ENCODE data around the gene GPATCH4.
A peak's percentile ranks its signal among the peaks of the same experiment; 100 is the strongest.
"Not testable (repeated sequence)": the region's sequence is repeated elsewhere in the genome, so short reads cannot be mapped to it uniquely, and the experiment has no call there.

GPATCH4 gene

DNA sequence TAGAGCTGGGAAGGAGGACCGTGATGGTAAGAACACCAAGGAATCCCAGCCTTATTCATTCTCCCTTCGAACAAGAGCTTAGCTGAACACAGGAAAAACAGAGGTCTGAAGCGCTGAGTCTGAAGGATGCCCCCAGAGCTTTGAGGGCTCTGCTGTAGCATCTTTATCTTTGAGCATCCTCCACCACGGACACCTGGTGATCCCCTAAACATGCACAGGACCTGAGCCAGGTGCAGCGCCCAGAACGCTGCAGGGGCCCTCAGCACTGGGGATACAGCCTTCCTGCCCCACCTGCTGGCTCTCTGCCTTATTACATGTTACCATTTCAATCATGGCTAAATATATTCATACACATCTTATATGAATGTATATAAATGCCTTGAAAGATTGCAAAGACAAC lies 7.7 kb upstream of the GPATCH4 start:
- Histone ChIP-seq H3K4me1 (ENCODE audit: control insufficient read depth, insufficient read depth, low read length) (no peaks in the 10 kb centered on the region), H3K27me3 (ENCODE audit: control insufficient read depth, insufficient read depth, low read length) (no peaks in the 10 kb centered on the region), H3K4me3 (ENCODE audit: low read depth, low read length) (no peak overlapping the region), H3K9ac (ENCODE audit: low read depth, low read length) (no peak overlapping the region), H3K27ac (ENCODE audit: low read depth, low read length) (no peak overlapping the region), H3K36me3 (ENCODE audit: control insufficient read depth, insufficient read depth, low read length) (no peaks in the 10 kb centered on the region), H3K9me3 (ENCODE audit: control insufficient read depth, insufficient read depth, low read length) (no peaks in the 10 kb centered on the region)

DNA sequence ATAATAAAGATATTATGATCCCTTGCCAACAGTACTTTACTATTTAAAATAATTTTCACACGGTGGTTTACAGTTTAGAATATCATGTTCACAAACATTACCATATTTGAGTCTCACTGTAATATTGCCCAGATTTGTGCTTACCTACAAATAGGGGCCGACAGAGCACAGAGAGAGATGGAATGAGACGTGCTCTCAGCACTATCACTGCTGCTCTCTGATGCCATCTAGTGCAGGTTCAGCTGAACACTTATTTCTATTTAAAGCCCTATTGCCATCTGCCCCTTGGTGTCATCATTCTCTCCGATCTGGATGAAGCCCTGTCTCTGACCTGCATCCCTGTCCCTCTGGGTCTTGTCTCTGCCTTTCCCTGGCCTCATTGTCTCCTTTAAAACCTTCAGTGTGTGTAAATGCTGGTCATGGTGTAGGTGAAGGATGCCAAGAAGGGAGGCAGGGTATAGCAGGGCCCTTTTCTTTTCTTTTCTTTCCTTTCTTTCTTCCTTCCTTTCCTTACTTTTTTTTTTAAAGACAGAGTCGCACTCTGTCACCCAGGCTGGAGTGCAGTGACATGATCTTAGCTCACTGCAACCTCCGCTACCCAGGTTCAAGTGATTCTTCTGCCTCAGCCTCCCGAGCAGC lies 6.9 kb upstream of the GPATCH4 start:
- no peaks in the 10 kb centered on the region for H3K27me3 ChIP-seq (ENCODE audit: control insufficient read depth, insufficient read depth, low read length)
- H3K4me1 ChIP-seq (ENCODE audit: control insufficient read depth, insufficient read depth, low read length): no peaks in the 10 kb centered on the region
- H3K4me3 ChIP-seq (ENCODE audit: low read depth, low read length): no peak overlapping the region
- no peaks in the 10 kb centered on the region for H3K9me3 ChIP-seq (ENCODE audit: control insufficient read depth, insufficient read depth, low read length)
- no peak overlapping the region for H3K9ac ChIP-seq (ENCODE audit: low read depth, low read length)
- no peaks in the 10 kb centered on the region for H3K36me3 ChIP-seq (ENCODE audit: control insufficient read depth, insufficient read depth, low read length)
- H3K27ac ChIP-seq (ENCODE audit: low read depth, low read length): no peak overlapping the region

DNA sequence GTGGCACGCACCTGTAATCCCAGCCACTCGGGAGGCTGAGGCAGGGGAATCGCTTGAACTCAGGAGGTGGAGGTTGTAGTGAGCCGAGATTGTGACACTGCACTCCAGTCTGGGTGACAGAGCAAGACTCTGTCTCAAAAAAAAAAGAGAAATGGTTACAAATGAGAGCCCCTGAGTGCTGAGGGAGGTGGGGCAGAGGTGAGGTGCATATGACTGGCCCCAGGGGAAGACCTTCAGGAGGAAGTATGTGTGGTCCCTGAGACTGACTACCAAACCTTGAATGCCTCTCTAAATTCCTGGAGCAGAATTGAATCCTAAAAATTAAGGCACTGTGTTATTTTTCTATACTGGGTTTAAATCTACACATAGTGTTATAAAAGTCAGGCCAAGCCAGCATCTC lies 6.1 kb upstream of the GPATCH4 start:
- H3K4me3 ChIP-seq (ENCODE audit: low read depth, low read length); H3K36me3 ChIP-seq (ENCODE audit: control insufficient read depth, insufficient read depth, low read length); H3K27ac ChIP-seq (ENCODE audit: low read depth, low read length); H3K4me1 ChIP-seq (ENCODE audit: control insufficient read depth, insufficient read depth, low read length); H3K9ac ChIP-seq (ENCODE audit: low read depth, low read length); H3K9me3 ChIP-seq (ENCODE audit: control insufficient read depth, insufficient read depth, low read length); H3K27me3 ChIP-seq (ENCODE audit: control insufficient read depth, insufficient read depth, low read length): not testable (repeated sequence)

DNA sequence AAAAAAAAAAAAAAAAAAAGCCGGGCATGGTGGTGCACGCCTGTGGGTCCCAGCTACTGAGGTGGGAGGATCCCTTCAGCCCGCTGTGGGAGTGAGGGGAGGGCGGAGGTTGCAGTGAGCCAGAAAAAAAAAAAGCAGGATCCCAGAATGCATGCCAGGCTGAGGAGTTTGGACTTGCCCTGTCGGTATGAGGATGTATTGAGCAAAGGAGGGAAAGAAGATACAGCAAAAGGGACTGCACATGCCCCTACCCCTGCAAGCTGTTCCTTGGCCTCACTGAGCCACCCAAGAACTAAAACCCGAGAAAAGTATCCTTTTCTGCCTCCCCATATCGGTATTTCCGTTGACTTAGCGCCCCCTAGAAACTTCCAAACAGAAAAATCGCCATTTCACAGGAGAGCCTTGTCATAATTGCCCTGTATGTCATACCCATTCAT lies 1.3 kb upstream of the GPATCH4 start:
- Histone ChIP-seq H3K27me3 (ENCODE audit: control insufficient read depth, insufficient read depth, low read length) (no peaks in the 10 kb centered on the region), H3K27ac (ENCODE audit: low read depth, low read length) (no peak overlapping the region), H3K4me3 (ENCODE audit: low read depth, low read length) (0 out of 2 replicates have a peak overlapping the region, but pooled peaks have one; percentile 3), H3K9me3 (ENCODE audit: control insufficient read depth, insufficient read depth, low read length) (no peaks in the 10 kb centered on the region), H3K4me1 (ENCODE audit: control insufficient read depth, insufficient read depth, low read length) (peaks cover 4% of the 10 kb centered on the region; the same call in 1 of the 2 replicates), H3K36me3 (ENCODE audit: control insufficient read depth, insufficient read depth, low read length) (peaks cover 23% of the 10 kb centered on the region), H3K9ac (ENCODE audit: low read depth, low read length) (no peak overlapping the region)

DNA sequence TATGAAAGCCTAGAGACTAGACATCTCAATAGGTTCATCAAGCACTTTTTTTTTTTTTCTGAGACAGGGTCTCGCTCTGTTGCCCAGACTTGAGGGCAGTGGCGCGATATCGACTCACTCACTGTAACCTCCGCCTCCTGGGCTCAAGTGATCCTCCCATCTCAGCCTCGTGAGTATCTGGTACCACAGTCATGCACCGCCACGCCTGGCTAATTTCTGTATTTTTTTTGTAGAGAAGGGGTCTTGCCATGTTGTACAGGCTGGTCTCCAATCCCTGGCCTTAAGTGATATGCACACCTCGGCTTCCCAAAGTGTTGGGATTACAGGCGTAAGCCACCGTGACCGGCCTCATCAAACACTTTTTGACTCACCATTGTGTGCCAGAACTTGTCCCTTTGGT lies 613 bp upstream of the GPATCH4 start:
- H3K36me3 ChIP-seq (ENCODE audit: control insufficient read depth, insufficient read depth, low read length): peaks cover 29% of the 10 kb centered on the region
- H3K27ac ChIP-seq (ENCODE audit: low read depth, low read length): peak overlapping the region; percentile 89
- peaks cover 4% of the 10 kb centered on the region; the same call in 1 of the 2 replicates for H3K4me1 ChIP-seq (ENCODE audit: control insufficient read depth, insufficient read depth, low read length)
- H3K9ac ChIP-seq (ENCODE audit: low read depth, low read length): no peak overlapping the region
- no peaks in the 10 kb centered on the region for H3K27me3 ChIP-seq (ENCODE audit: control insufficient read depth, insufficient read depth, low read length)
- H3K4me3 ChIP-seq (ENCODE audit: low read depth, low read length): peak overlapping the region; percentile 90
- H3K9me3 ChIP-seq (ENCODE audit: control insufficient read depth, insufficient read depth, low read length): no peaks in the 10 kb centered on the region

DNA sequence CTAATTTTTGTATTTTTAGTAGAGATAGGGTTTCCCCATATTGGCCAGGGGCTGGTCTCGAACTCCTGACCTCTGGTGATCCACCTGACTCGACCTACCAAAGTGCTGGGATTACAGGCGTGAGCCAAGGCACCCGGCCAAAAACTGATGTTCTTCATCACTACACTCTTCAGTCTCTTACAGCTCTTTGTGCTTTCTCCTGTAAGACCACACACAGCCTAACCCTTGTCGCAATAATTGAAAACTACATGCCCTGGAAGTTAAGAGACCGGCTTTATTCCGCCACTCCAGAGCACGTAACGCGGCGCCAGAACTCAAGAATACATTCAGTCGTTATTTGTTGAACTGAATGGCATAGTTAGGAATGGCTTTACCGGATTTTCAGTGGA lies 552 bp downstream of the GPATCH4 start:
- Histone ChIP-seq H3K9ac (ENCODE audit: low read depth, low read length) (peak overlapping the region; percentile 87), H3K4me3 (ENCODE audit: low read depth, low read length) (peak overlapping the region; percentile 90)

GRCh38 chr1:156599811-156600210 lies 1.5 kb downstream of the GPATCH4 start:
- Histone ChIP-seq H3K4me1 (ENCODE audit: control insufficient read depth, insufficient read depth, low read length) (peaks cover 4% of the 10 kb centered on the region; the same call in 1 of the 2 replicates), H3K27me3 (ENCODE audit: control insufficient read depth, insufficient read depth, low read length) (no peaks in the 10 kb centered on the region), H3K27ac (ENCODE audit: low read depth, low read length) (no peak overlapping the region), H3K9me3 (ENCODE audit: control insufficient read depth, insufficient read depth, low read length) (no peaks in the 10 kb centered on the region), H3K9ac (ENCODE audit: low read depth, low read length) (no peak overlapping the region), H3K4me3 (ENCODE audit: low read depth, low read length) (no peak overlapping the region), H3K36me3 (ENCODE audit: control insufficient read depth, insufficient read depth, low read length) (peaks cover 50% of the 10 kb centered on the region)

More for the DNA sequence above, 552 bp downstream of the GPATCH4 start:
- H3K36me3 ChIP-seq (ENCODE audit: control insufficient read depth, insufficient read depth, low read length): peaks cover 41% of the 10 kb centered on the region
- H3K9me3 ChIP-seq (ENCODE audit: control insufficient read depth, insufficient read depth, low read length): no peaks in the 10 kb centered on the region
- H3K27ac ChIP-seq (ENCODE audit: low read depth, low read length): peak overlapping the region; percentile 89
- peaks cover 4% of the 10 kb centered on the region; the same call in 1 of the 2 replicates for H3K4me1 ChIP-seq (ENCODE audit: control insufficient read depth, insufficient read depth, low read length)
- no peaks in the 10 kb centered on the region for H3K27me3 ChIP-seq (ENCODE audit: control insufficient read depth, insufficient read depth, low read length)

DNA sequence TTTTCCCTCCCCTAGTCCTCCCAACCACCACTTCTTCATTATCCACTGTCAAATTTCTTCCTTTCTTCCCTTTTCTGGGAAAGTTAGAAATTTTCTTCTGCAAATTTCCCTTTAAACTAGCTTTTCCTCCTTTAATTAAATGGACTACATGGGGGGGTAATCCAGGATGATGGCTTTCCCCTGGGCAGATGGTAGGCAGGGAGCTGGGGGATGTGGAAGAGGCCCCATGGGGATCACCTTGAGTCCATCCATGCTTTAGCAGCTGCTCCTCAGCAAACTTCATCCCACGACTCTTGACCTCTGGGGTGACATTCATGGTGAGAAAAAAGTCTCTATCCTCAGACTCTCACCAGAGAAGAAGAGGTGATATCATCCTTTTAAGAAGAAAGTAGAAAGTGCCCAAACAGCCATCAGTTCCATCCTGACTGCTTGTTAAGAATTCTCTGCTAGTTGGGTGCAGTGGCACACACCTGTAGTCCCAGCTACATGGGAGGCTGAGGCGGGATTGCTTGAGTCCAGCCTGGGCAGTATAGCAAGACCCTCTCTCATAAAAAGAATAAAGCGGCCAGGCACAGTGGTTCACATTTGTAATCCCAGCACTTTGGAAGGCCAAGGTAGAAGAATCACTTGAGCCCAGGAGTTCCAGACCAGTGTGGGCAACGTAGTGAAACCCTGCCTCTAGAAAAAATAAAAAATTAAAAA lies 2.4 kb downstream of the GPATCH4 start:
- Histone ChIP-seq H3K9ac (ENCODE audit: low read depth, low read length) (no peak overlapping the region), H3K4me1 (ENCODE audit: control insufficient read depth, insufficient read depth, low read length) (peaks cover 4% of the 10 kb centered on the region; the same call in 1 of the 2 replicates), H3K27me3 (ENCODE audit: control insufficient read depth, insufficient read depth, low read length) (no peaks in the 10 kb centered on the region), H3K36me3 (ENCODE audit: control insufficient read depth, insufficient read depth, low read length) (peaks cover 60% of the 10 kb centered on the region), H3K9me3 (ENCODE audit: control insufficient read depth, insufficient read depth, low read length) (no peaks in the 10 kb centered on the region), H3K27ac (ENCODE audit: low read depth, low read length) (no peak overlapping the region), H3K4me3 (ENCODE audit: low read depth, low read length) (no peak overlapping the region)

GRCh38 chr1:156598125-156598524 lies 3.2 kb downstream of the GPATCH4 start:
- Histone ChIP-seq H3K27ac (ENCODE audit: low read depth, low read length) (no peak overlapping the region), H3K4me1 (ENCODE audit: control insufficient read depth, insufficient read depth, low read length) (peaks cover 4% of the 10 kb centered on the region; the same call in 1 of the 2 replicates), H3K9ac (ENCODE audit: low read depth, low read length) (no peak overlapping the region), H3K4me3 (ENCODE audit: low read depth, low read length) (no peak overlapping the region), H3K27me3 (ENCODE audit: control insufficient read depth, insufficient read depth, low read length) (no peaks in the 10 kb centered on the region), H3K36me3 (ENCODE audit: control insufficient read depth, insufficient read depth, low read length) (peaks cover 67% of the 10 kb centered on the region), H3K9me3 (ENCODE audit: control insufficient read depth, insufficient read depth, low read length) (no peaks in the 10 kb centered on the region)

GRCh38 chr1:156596426-156596825 lies 4.9 kb downstream of the GPATCH4 start:
- no peaks in the 10 kb centered on the region for H3K27me3 ChIP-seq (ENCODE audit: control insufficient read depth, insufficient read depth, low read length)
- H3K27ac ChIP-seq (ENCODE audit: low read depth, low read length): no peak overlapping the region
- H3K4me1 ChIP-seq (ENCODE audit: control insufficient read depth, insufficient read depth, low read length): peaks cover 4% of the 10 kb centered on the region; the same call in 1 of the 2 replicates
- no peak overlapping the region for H3K9ac ChIP-seq (ENCODE audit: low read depth, low read length)
- no peak overlapping the region for H3K4me3 ChIP-seq (ENCODE audit: low read depth, low read length)
- H3K36me3 ChIP-seq (ENCODE audit: control insufficient read depth, insufficient read depth, low read length): peaks cover 74% of the 10 kb centered on the region
- H3K9me3 ChIP-seq (ENCODE audit: control insufficient read depth, insufficient read depth, low read length): no peaks in the 10 kb centered on the region

DNA sequence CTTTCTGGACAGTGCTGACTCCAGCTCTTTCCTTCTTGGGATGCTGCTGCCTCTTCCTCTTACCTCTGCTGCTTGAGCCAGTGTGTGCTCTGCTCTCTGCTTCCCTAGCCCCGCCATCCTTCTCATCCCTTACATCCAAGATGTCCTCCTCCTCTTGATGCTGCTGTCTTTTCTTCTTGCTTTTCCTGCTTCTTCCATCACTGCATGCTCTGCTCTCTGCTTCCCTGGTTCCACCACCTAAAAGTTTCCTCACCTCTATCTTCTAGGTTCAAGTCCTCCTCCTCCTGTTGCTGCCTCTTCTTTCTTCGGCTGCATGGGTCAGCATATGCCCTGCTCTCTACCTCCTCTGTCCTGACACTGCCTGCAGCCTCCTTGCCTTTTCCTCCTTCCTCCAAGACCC lies 6.3 kb downstream of the GPATCH4 start:
- Histone ChIP-seq H3K4me3 (ENCODE audit: low read depth, low read length) (no peak overlapping the region), H3K4me1 (ENCODE audit: control insufficient read depth, insufficient read depth, low read length) (peaks cover 7% of the 10 kb centered on the region; the same call in 1 of the 2 replicates), H3K27ac (ENCODE audit: low read depth, low read length) (no peak overlapping the region), H3K9me3 (ENCODE audit: control insufficient read depth, insufficient read depth, low read length) (no peaks in the 10 kb centered on the region), H3K27me3 (ENCODE audit: control insufficient read depth, insufficient read depth, low read length) (no peaks in the 10 kb centered on the region), H3K9ac (ENCODE audit: low read depth, low read length) (no peak overlapping the region), H3K36me3 (ENCODE audit: control insufficient read depth, insufficient read depth, low read length) (peaks cover 74% of the 10 kb centered on the region)

Measured in HUES48 (cell line).